ENCODE measurements around the gene DNAJC22. TPM values are rescaled to one million over a fixed set of nuclear protein-coding genes. Genes with fewer than 3 reads are reported as not detected.

The DNAJC22 gene
- total RNA-seq, 1 experiment from 2014 or later, result 27.7 TPM

DNA sequence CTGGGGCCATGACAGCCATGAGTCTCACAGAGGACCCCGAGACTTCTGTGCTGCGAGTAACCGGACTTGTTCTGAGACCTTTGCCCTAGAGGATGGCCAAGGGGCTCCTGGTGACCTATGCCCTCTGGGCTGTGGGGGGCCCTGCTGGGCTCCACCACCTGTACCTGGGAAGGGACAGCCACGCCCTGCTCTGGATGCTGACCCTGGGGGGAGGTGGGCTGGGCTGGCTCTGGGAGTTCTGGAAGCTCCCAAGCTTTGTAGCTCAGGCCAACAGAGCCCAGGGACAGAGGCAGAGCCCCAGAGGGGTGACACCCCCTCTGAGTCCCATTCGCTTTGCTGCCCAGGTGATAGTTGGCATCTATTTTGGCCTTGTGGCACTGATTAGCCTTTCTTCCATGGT is 2.1 kb downstream of the DNAJC22 start:
- Histone ChIP-seq H2AFZ (ENCODE audit: low read depth, low read length, poor library complexity, severe bottlenecking) (no peak overlapping the region), H4K20me1 (ENCODE audit: insufficient read depth) (no peaks in the 10 kb centered on the region), H3K27me3 (ENCODE audit: insufficient read depth, low read length) (no peaks in the 10 kb centered on the region), H3K9me3 (ENCODE audit: control insufficient read depth in 1 of 2, insufficient read depth in 1 of 2, low read depth in 1 of 2, low read length in 2 of 2) (no peaks in the 10 kb centered on the region), H3K27ac (ENCODE audit: low read depth, low read length) (peak overlapping the region; percentile 80; the same call in 1 of the 2 replicates), H3K36me3 (ENCODE audit: control insufficient read depth in 1 of 2, insufficient read depth in 2 of 2, low read length in 2 of 2) (peaks cover 0 to 11% of the 10 kb centered on the region in 2 experiments; a peak in 2 of 4 replicates), H3K4me1 (ENCODE audit: control insufficient read depth in 1 of 2, insufficient read depth in 2 of 2, low read length in 2 of 2) (peaks cover 28 to 35% of the 10 kb centered on the region in 2 experiments), H3K79me2 (ENCODE audit: insufficient read depth, low read length) (peaks cover 4% of the 10 kb centered on the region; the same call in 1 of the 2 replicates), H3K4me2 (ENCODE audit: low read length) (peak overlapping the region; percentile 88), H3K9ac (ENCODE audit: low read length) (peak overlapping the region; percentile 79; the same call in 1 of the 2 replicates), H3K9me2 (ENCODE audit: insufficient read depth) (no peaks in the 10 kb centered on the region), H3K4me3 (replicated peaks in 1 of 2; ENCODE audit: low read depth in 1 of 2, low read length in 2 of 2) (peak overlapping the region; percentile 73 to 80)
- no peak for ATAC-seq
- TF ChIP-seq YY1 (IDR thresholded peaks at IDR 0.05; ENCODE audit: extremely low read depth, insufficient replicate concordance, low read depth, low read length) (no peak), ATF3 (IDR thresholded peaks at IDR 0.05) (no peak), FOSL1 (IDR thresholded peaks at IDR 0.05; ENCODE audit: low read depth) (no peak), CEBPB (IDR thresholded peaks at IDR 0.05; ENCODE audit: low read depth) (no peak), EGR1 (IDR thresholded peaks at IDR 0.05; ENCODE audit: low read depth) (no peak)
- ChIA-PET RAD21 (ENCODE audit: low non-redundant PET in 1 of 2, low total read pairs in 2 of 2, uncharacterized antibody in 2 of 2, unreplicated experiment in 2 of 2) (no interaction called here), POLR2A (interaction anchor here (2.7 kb wide), 1 partner anchor 9 kb away, joined by 16 read pairs; no protein-coding TSS in a partner anchor), CTCF (interaction anchor here (0.9 to 4.2 kb wide), 5 partner anchors 10 to 232 kb away, joined by 4 to 74 read pairs (median 4); no protein-coding TSS in a partner anchor)
- no peak for DNase-seq (ENCODE audit: low read depth, low spot score)
- intact Hi-C loops (cut with micrococcal nuclease), result no loop called here
- no TSS peak for BruUV-seq (replicated peaks)

- intact Hi-C loops (cut with micrococcal nuclease), result no loop called here
- Histone ChIP-seq H3K79me2 (ENCODE audit: insufficient read depth, low read length) (peaks cover 4% of the 10 kb centered on the region; the same call in 1 of the 2 replicates), H3K27ac (ENCODE audit: low read depth, low read length) (no peak overlapping the region), H3K4me3 (replicated peaks in 1 of 2; ENCODE audit: low read depth in 1 of 2, low read length in 2 of 2) (no peak overlapping the region), H3K4me1 (ENCODE audit: control insufficient read depth in 1 of 2, insufficient read depth in 2 of 2, low read length in 2 of 2) (peaks cover 28 to 31% of the 10 kb centered on the region in 2 experiments), H3K9me3 (ENCODE audit: control insufficient read depth in 1 of 2, insufficient read depth in 1 of 2, low read depth in 1 of 2, low read length in 2 of 2) (no peaks in the 10 kb centered on the region), H3K36me3 (ENCODE audit: control insufficient read depth in 1 of 2, insufficient read depth in 2 of 2, low read length in 2 of 2) (peaks cover 0 to 11% of the 10 kb centered on the region in 2 experiments; a peak in 2 of 4 replicates), H4K20me1 (ENCODE audit: insufficient read depth) (no peaks in the 10 kb centered on the region), H3K9ac (ENCODE audit: low read length) (no peak overlapping the region), H3K9me2 (ENCODE audit: insufficient read depth) (no peaks in the 10 kb centered on the region), H3K27me3 (ENCODE audit: insufficient read depth, low read length) (no peaks in the 10 kb centered on the region), H2AFZ (ENCODE audit: low read depth, low read length, poor library complexity, severe bottlenecking) (no peak overlapping the region), H3K4me2 (ENCODE audit: low read length) (no peak overlapping the region)
- ChIA-PET RAD21 (ENCODE audit: low non-redundant PET in 1 of 2, low total read pairs in 2 of 2, uncharacterized antibody in 2 of 2, unreplicated experiment in 2 of 2) (no interaction called here), POLR2A (interaction anchor here (1.1 to 2.7 kb wide), 2 partner anchors 9 to 170 kb away, joined by 3 to 16 read pairs; no protein-coding TSS in a partner anchor), CTCF (interaction anchor here (0.9 to 4.2 kb wide), 4 partner anchors 9 to 231 kb away, joined by 4 to 74 read pairs (median 4); no protein-coding TSS in a partner anchor)
- DNase-seq (ENCODE audit: low read depth, low spot score) (no peak), ATAC-seq (no peak)
- BruUV-seq (replicated peaks), result no TSS peak
- TF ChIP-seq REST (IDR thresholded peaks at IDR 0.05; ENCODE audit: low read depth), result no peak
- TF ChIP-seq SIN3A (IDR thresholded peaks at IDR 0.05; ENCODE audit: low read depth), result no peak
- no peak for TF ChIP-seq POLR2AphosphoS5 (IDR thresholded peaks at IDR 0.05; ENCODE audit: low read depth, low read length)
- no peak for TF ChIP-seq ELF1 (IDR thresholded peaks at IDR 0.05; ENCODE audit: borderline replicate concordance, low read depth)
Measured at GRCh38 chr12:49349266-49349665, 2.6 kb downstream of the DNAJC22 start.
